ENCODE data around the gene SDC3.

SDC3 gene

GRCh38 chr1:30905916-30906620 lies 2.5 kb downstream of the SDC3 start:
- in situ Hi-C loops (cut with MboI; ENCODE audit: low pct_unique_long_range_greater_than_20kb, low sequenced_read_pairs, unreplicated experiment), result no loop called here
- DNase-seq (ENCODE audit: low spot score), result no peak
- TF ChIP-seq CTCF (IDR thresholded peaks at IDR 0.05; ENCODE audit: extremely low read depth, insufficient read depth, missing control alignments), result no peak

- TF ChIP-seq CTCF (IDR thresholded peaks at IDR 0.05; ENCODE audit: extremely low read depth, insufficient read depth, missing control alignments), result no peak
- no peak for DNase-seq (ENCODE audit: low spot score)
- in situ Hi-C loops (cut with MboI; ENCODE audit: low pct_unique_long_range_greater_than_20kb, low sequenced_read_pairs, unreplicated experiment), result no loop called here
These were observed 3.2 kb downstream of the SDC3 start for GRCh38 chr1:30905403-30905802.

GRCh38 chr1:30904962-30905335 lies 3.6 kb downstream of the SDC3 start:
- no peak for DNase-seq (ENCODE audit: low spot score)
- no peak for TF ChIP-seq CTCF (IDR thresholded peaks at IDR 0.05; ENCODE audit: extremely low read depth, insufficient read depth, missing control alignments)
- in situ Hi-C loops (cut with MboI; ENCODE audit: low pct_unique_long_range_greater_than_20kb, low sequenced_read_pairs, unreplicated experiment), result no loop called here

GRCh38 chr1:30904191-30904961 lies 4.2 kb downstream of the SDC3 start:
- in situ Hi-C loops (cut with MboI; ENCODE audit: low pct_unique_long_range_greater_than_20kb, low sequenced_read_pairs, unreplicated experiment), result no loop called here
- no peak for DNase-seq (ENCODE audit: low spot score)
- no peak for TF ChIP-seq CTCF (IDR thresholded peaks at IDR 0.05; ENCODE audit: extremely low read depth, insufficient read depth, missing control alignments)

- TF ChIP-seq CTCF (IDR thresholded peaks at IDR 0.05; ENCODE audit: extremely low read depth, insufficient read depth, missing control alignments), result no peak
- in situ Hi-C loops (cut with MboI; ENCODE audit: low pct_unique_long_range_greater_than_20kb, low sequenced_read_pairs, unreplicated experiment), result no loop called here
- DNase-seq (ENCODE audit: low spot score), result no peak
These were observed 5.1 kb downstream of the SDC3 start for GRCh38 chr1:30903343-30904034.

- in situ Hi-C loops (cut with MboI; ENCODE audit: low pct_unique_long_range_greater_than_20kb, low sequenced_read_pairs, unreplicated experiment), result no loop called here
These were observed 5.8 kb downstream of the SDC3 start for GRCh38 chr1:30902593-30903290.

More at GRCh38 chr1:30902593-30903290, 5.8 kb downstream of the SDC3 start:
- no peak for TF ChIP-seq CTCF (IDR thresholded peaks at IDR 0.05; ENCODE audit: extremely low read depth, insufficient read depth, missing control alignments)
- no peak for DNase-seq (ENCODE audit: low spot score)
